Activated T-helper 2 cell treated with anti-CD3 and anti-CD28 coated beads, Interferon-gamma antibody, Interleukin-2, Interleukin-4, amounts not matched to agents 10 μg/mL and 5 μg/mL and 100 μg/mL, durations not matched to agents 14 hours and 24 hours and 36 hours (primary cell): ENCODE measurements around the gene PLEKHJ1. TPM values are rescaled to one million over a fixed set of nuclear protein-coding genes. Genes with fewer than 3 reads are reported as not detected.

ENCODE experiments used
- DNase-seq: peaks from one replicate; pipeline ENCODE4 v3.0.0; 2021; ENCODE audit warnings: low spot score
- H3K27ac Mint-ChIP-seq: one replicate; pipeline ENCODE4 v1.8.0; 2021; ENCODE audit warnings: mixed read lengths
- H3K27me3 Mint-ChIP-seq: one replicate; pipeline ENCODE4 v1.8.0; 2021; ENCODE audit warnings: low read depth, mixed read lengths
- H3K36me3 Mint-ChIP-seq: one replicate; pipeline ENCODE4 v1.8.0; 2021; ENCODE audit warnings: low read depth, mixed read lengths
- H3K4me1 Mint-ChIP-seq: one replicate; pipeline ENCODE4 v1.8.0; 2021; ENCODE audit warnings: low read depth, mixed read lengths
- H3K4me3 Mint-ChIP-seq: one replicate; pipeline ENCODE4 v1.8.0; 2021; ENCODE audit warnings: low read depth, mild to moderate bottlenecking, moderate library complexity, mixed read lengths
- H3K9me3 Mint-ChIP-seq: one replicate; pipeline ENCODE4 v1.8.0; 2021; ENCODE audit warnings: mixed read lengths
- intact Hi-C: fragments of 100-400 bp; cut with micrococcal nuclease; formaldehyde crosslinking; loops from one replicate; pipeline ENCODE4 v1.15.1; 2023
- total RNA-seq: library from RNA; stranded (reverse); gene quantifications from 2 replicates; pipeline ENCODE4 v1.2.3, GENCODE V29; 2022

PLEKHJ1 gene
- total RNA-seq, 1 donor from 2014 or later: 77.2 TPM

- intact Hi-C loops: no loop called here
- Mint-ChIP-seq H3K9me3 (no peaks in the 10 kb centered on the region), H3K36me3 (peaks cover 48% of the 10 kb centered on the region), H3K4me3 (no peak overlapping the region), H3K27ac (no peak overlapping the region), H3K27me3 (no peaks in the 10 kb centered on the region), H3K4me1 (no peaks in the 10 kb centered on the region)
- no peak for DNase-seq
Measured at GRCh38 chr19:2197270-2197669, 38.9 kb downstream of the PLEKHJ1 start.

GRCh38 chr19:2195914-2196313 lies 40.2 kb downstream of the PLEKHJ1 start:
- Mint-ChIP-seq H3K27ac (no peak overlapping the region), H3K36me3 (peaks cover 49% of the 10 kb centered on the region), H3K4me3 (no peak overlapping the region), H3K27me3 (no peaks in the 10 kb centered on the region), H3K4me1 (no peaks in the 10 kb centered on the region), H3K9me3 (no peaks in the 10 kb centered on the region)
- no peak for DNase-seq
- intact Hi-C loops: no loop called here

- H3K4me3 Mint-ChIP-seq: no peak overlapping the region
- DNase-seq: no peak
- H3K27ac Mint-ChIP-seq: no peak overlapping the region
- no peaks in the 10 kb centered on the region for H3K9me3 Mint-ChIP-seq
- H3K36me3 Mint-ChIP-seq: peaks cover 50% of the 10 kb centered on the region
- no peaks in the 10 kb centered on the region for H3K4me1 Mint-ChIP-seq
- intact Hi-C loops: no loop called here
- H3K27me3 Mint-ChIP-seq: no peaks in the 10 kb centered on the region
Measured at GRCh38 chr19:2195361-2195760, 40.8 kb downstream of the PLEKHJ1 start.

GRCh38 chr19:2194513-2195078 lies 41.5 kb downstream of the PLEKHJ1 start:
- H3K4me3 Mint-ChIP-seq: no peak overlapping the region
- no peaks in the 10 kb centered on the region for H3K9me3 Mint-ChIP-seq
- H3K4me1 Mint-ChIP-seq: no peaks in the 10 kb centered on the region
- DNase-seq: no peak
- H3K27me3 Mint-ChIP-seq: no peaks in the 10 kb centered on the region
- no peak overlapping the region for H3K27ac Mint-ChIP-seq
- intact Hi-C loops: no loop called here
- peaks cover 50% of the 10 kb centered on the region for H3K36me3 Mint-ChIP-seq

GRCh38 chr19:2193807-2194206 lies 42.3 kb downstream of the PLEKHJ1 start:
- Mint-ChIP-seq H3K9me3 (no peaks in the 10 kb centered on the region), H3K4me1 (peaks cover 2% of the 10 kb centered on the region), H3K36me3 (peaks cover 50% of the 10 kb centered on the region), H3K27me3 (no peaks in the 10 kb centered on the region), H3K27ac (no peak overlapping the region), H3K4me3 (no peak overlapping the region)
- DNase-seq: no peak
- intact Hi-C loops: no loop called here

- Mint-ChIP-seq H3K4me1 (peaks cover 2% of the 10 kb centered on the region), H3K9me3 (no peaks in the 10 kb centered on the region), H3K4me3 (no peak overlapping the region), H3K36me3 (peaks cover 54% of the 10 kb centered on the region), H3K27me3 (no peaks in the 10 kb centered on the region), H3K27ac (no peak overlapping the region)
- intact Hi-C loops: no loop called here
- no peak for DNase-seq
Measured at GRCh38 chr19:2192862-2193261, 43.3 kb downstream of the PLEKHJ1 start.

- no peaks in the 10 kb centered on the region for H3K9me3 Mint-ChIP-seq
- no peak overlapping the region for H3K4me3 Mint-ChIP-seq
- no peaks in the 10 kb centered on the region for H3K27me3 Mint-ChIP-seq
- H3K4me1 Mint-ChIP-seq: peaks cover 6% of the 10 kb centered on the region
- no peak for DNase-seq
- peaks cover 55% of the 10 kb centered on the region for H3K36me3 Mint-ChIP-seq
- intact Hi-C loops: no loop called here
- no peak overlapping the region for H3K27ac Mint-ChIP-seq
Measured at GRCh38 chr19:2191456-2192310, 44.4 kb downstream of the PLEKHJ1 start.

GRCh38 chr19:2190848-2191455 lies 45.2 kb downstream of the PLEKHJ1 start:
- Mint-ChIP-seq H3K27ac (no peak overlapping the region), H3K4me1 (peaks cover 6% of the 10 kb centered on the region), H3K27me3 (no peaks in the 10 kb centered on the region), H3K36me3 (peaks cover 60% of the 10 kb centered on the region), H3K9me3 (no peaks in the 10 kb centered on the region), H3K4me3 (no peak overlapping the region)
- intact Hi-C loops: no loop called here
- DNase-seq: no peak

GRCh38 chr19:2189880-2190279 lies 46.2 kb downstream of the PLEKHJ1 start:
- intact Hi-C loops: no loop called here
- Mint-ChIP-seq H3K27ac (no peak overlapping the region), H3K27me3 (no peaks in the 10 kb centered on the region), H3K4me3 (no peak overlapping the region), H3K9me3 (no peaks in the 10 kb centered on the region), H3K4me1 (peaks cover 6% of the 10 kb centered on the region), H3K36me3 (peaks cover 66% of the 10 kb centered on the region)
- DNase-seq: no peak

GRCh38 chr19:2188708-2189385 lies 47.3 kb downstream of the PLEKHJ1 start:
- no peak overlapping the region for H3K4me3 Mint-ChIP-seq
- H3K27me3 Mint-ChIP-seq: no peaks in the 10 kb centered on the region
- peaks cover 9% of the 10 kb centered on the region for H3K4me1 Mint-ChIP-seq
- intact Hi-C loops: no loop called here
- no peaks in the 10 kb centered on the region for H3K9me3 Mint-ChIP-seq
- peaks cover 69% of the 10 kb centered on the region for H3K36me3 Mint-ChIP-seq
- H3K27ac Mint-ChIP-seq: no peak overlapping the region
- DNase-seq: no peak

- H3K9me3 Mint-ChIP-seq: no peaks in the 10 kb centered on the region
- peaks cover 67% of the 10 kb centered on the region for H3K36me3 Mint-ChIP-seq
- intact Hi-C loops: no loop called here
- H3K4me1 Mint-ChIP-seq: peaks cover 9% of the 10 kb centered on the region
- H3K4me3 Mint-ChIP-seq: no peak overlapping the region
- no peak for DNase-seq
- H3K27me3 Mint-ChIP-seq: no peaks in the 10 kb centered on the region
- H3K27ac Mint-ChIP-seq: no peak overlapping the region
Measured at GRCh38 chr19:2187159-2187558, 49.0 kb downstream of the PLEKHJ1 start.

GRCh38 chr19:2186071-2186846 lies 49.9 kb downstream of the PLEKHJ1 start:
- H3K9me3 Mint-ChIP-seq: no peaks in the 10 kb centered on the region
- no peak overlapping the region for H3K4me3 Mint-ChIP-seq
- no peak overlapping the region for H3K27ac Mint-ChIP-seq
- H3K27me3 Mint-ChIP-seq: no peaks in the 10 kb centered on the region
- intact Hi-C loops: no loop called here
- H3K36me3 Mint-ChIP-seq: peaks cover 63% of the 10 kb centered on the region
- H3K4me1 Mint-ChIP-seq: peaks cover 9% of the 10 kb centered on the region
- no peak for DNase-seq
